Left lung (tissue), 10 donors: ENCODE results near the gene GSDMA. TPM values are rescaled to one million over a fixed set of nuclear protein-coding genes. Genes with fewer than 3 reads are reported as not detected.
A peak's percentile ranks its signal among the peaks of the same experiment; 100 is the strongest.
"Not testable (repeated sequence)": the region's sequence is repeated elsewhere in the genome, so short reads cannot be mapped to it uniquely, and the experiment has no call there.

ENCODE experiments used
- ATAC-seq: fragments of 200-7000 bp; cut with Tn5 transposase; one replicate; pipeline ENCODE4 v1.9.1; 2020; ENCODE audit warnings: moderate library complexity
- DNase-seq, 4 donors: peaks; one replicate each; pipeline ENCODE4 v3.0.0-alpha.2; 2013 to 2020
- H3K27ac ChIP-seq, 2 donors: fragments of 200-600 bp; sonication (generic) in 1 of 2; one replicate each; pipeline versions ENCODE4 v1.5.0 to v1.8.0; 2020 to 2021
- H3K27me3 ChIP-seq, 2 donors: fragments of 200-600 bp; sonication (generic) in 1 of 2; one replicate each; pipeline versions ENCODE4 v1.5.0 to v1.8.0; 2020 to 2021
- H3K36me3 ChIP-seq, 2 donors: fragments of 200-600 bp; sonication (generic) in 1 of 2; one replicate each; pipeline versions ENCODE4 v1.5.0 to v1.8.0; 2020 to 2021
- H3K4me1 ChIP-seq, 2 donors: fragments of 200-600 bp; one replicate each; pipeline ENCODE4 v1.8.0; 2021
- H3K4me3 ChIP-seq, 2 donors: fragments of 200-600 bp; sonication (generic) in 1 of 2; one replicate each; pipeline versions ENCODE4 v1.5.0 to v1.8.0; 2020 to 2021; ENCODE audit warnings: mild to moderate bottlenecking in 1 of 2
- H3K9me3 ChIP-seq, 2 donors: fragments of 200-600 bp; sonication (generic) in 1 of 2; one replicate each; pipeline versions ENCODE4 v1.5.0 to v1.8.0; 2020 to 2021
- CTCF ChIP-seq, 2 donors: fragments of 200-600 bp; sonication (generic) in 1 of 2; IDR thresholded peaks; one replicate each; pipeline versions ENCODE4 v1.5.0 to v1.8.0; 2021; ENCODE audit warnings: antibody characterized with exemption in 2 of 2
- intact Hi-C, 2 donors: fragments of 100-400 bp; cut with DNase I; formaldehyde crosslinking; loops; one replicate each; pipeline versions ENCODE4 v1.11.2 to v1.14.2; 2022
- polyA plus RNA-seq, 6 donors: library from polyadenylated mRNA; unstranded; fragments of 120-200 nt; gene quantifications; one replicate each; pipeline ENCODE4 v1.2.1, GENCODE V29; 2013; ENCODE audit not compliant: insufficient read length in 6 of 6
- total RNA-seq, 2 donors: library from RNA; stranded (reverse); fragmentation: NEBNext Ultra II Directional; extraction: Animal tissue kit (Norgen Biotek cat#: 25700); gene quantifications; one replicate each; pipeline ENCODE4 v1.2.1, GENCODE V29; 2021
- donor health status: DM: no; HTN: yes; CAD: no.
- donor health status: DM: no; HTN: no; CAD: no.

Gene GSDMA
- total and polyA plus RNA-seq, 8 donors, result 0.57 to 1.3 (median 0.87) TPM; not detected in 1

- no peak overlapping the region for H3K4me3 ChIP-seq
- ATAC-seq, result no peak
- H3K9me3 ChIP-seq, result no peaks in the 10 kb centered on the region
- H3K27ac ChIP-seq, result no peak overlapping the region
- no peaks in the 10 kb centered on the region for H3K27me3 ChIP-seq
- intact Hi-C loops, result no loop called here
- H3K4me1 ChIP-seq, result no peaks in the 10 kb centered on the region
- no peaks in the 10 kb centered on the region for H3K36me3 ChIP-seq
- no peak for TF ChIP-seq CTCF (IDR thresholded peaks at IDR 0.05)
- peak in 1 of 4 donors; percentile 31 for DNase-seq
These were observed 41.3 kb downstream of the GSDMA start for GRCh38 chr17:40004072-40004471.

- Histone ChIP-seq H3K36me3 (no peaks in the 10 kb centered on the region), H3K27ac (no peak overlapping the region), H3K4me3 (no peak overlapping the region), H3K9me3 (no peaks in the 10 kb centered on the region), H3K27me3 (no peaks in the 10 kb centered on the region), H3K4me1 (no peaks in the 10 kb centered on the region)
- ATAC-seq (no peak), DNase-seq (no peak)
- intact Hi-C loops, result no loop called here
- TF ChIP-seq CTCF (IDR thresholded peaks at IDR 0.05), result no peak
These were observed 41.9 kb downstream of the GSDMA start for GRCh38 chr17:40004712-40005111.

- Histone ChIP-seq H3K4me1 (no peaks in the 10 kb centered on the region), H3K36me3 (no peaks in the 10 kb centered on the region), H3K27ac (no peak overlapping the region), H3K27me3 (no peaks in the 10 kb centered on the region), H3K9me3 (no peaks in the 10 kb centered on the region), H3K4me3 (no peak overlapping the region)
- intact Hi-C loops, result no loop called here
- no peak for DNase-seq
- no peak for TF ChIP-seq CTCF (IDR thresholded peaks at IDR 0.05)
- ATAC-seq, result no peak
These were observed 42.7 kb downstream of the GSDMA start for GRCh38 chr17:40005520-40005919.

- H3K27me3 ChIP-seq, ATAC-seq, H3K4me3 ChIP-seq, H3K27ac ChIP-seq, H3K9me3 ChIP-seq, H3K36me3 ChIP-seq, intact Hi-C loops: not testable (repeated sequence)
- DNase-seq, result peak in 1 of 4 donors; percentile 74
- H3K4me1 ChIP-seq, result peaks cover 20 to 27% of the 10 kb centered on the region in 2 donors
These were observed 48.2 kb downstream of the GSDMA start for GRCh38 chr17:40010946-40011500.

- ATAC-seq, H3K27ac ChIP-seq, H3K36me3 ChIP-seq, H3K9me3 ChIP-seq, H3K4me3 ChIP-seq, intact Hi-C loops, H3K27me3 ChIP-seq: not testable (repeated sequence)
- peaks cover 20 to 38% of the 10 kb centered on the region in 2 donors for H3K4me1 ChIP-seq
- DNase-seq, result peak in 1 of 4 donors; percentile 24
These were observed 49.3 kb downstream of the GSDMA start for GRCh38 chr17:40012017-40012647.

- intact Hi-C loops, result no loop called here
- Histone ChIP-seq H3K4me3 (no peak overlapping the region), H3K27me3 (no peaks in the 10 kb centered on the region), H3K36me3 (peaks cover 0 to 7% of the 10 kb centered on the region in 2 donors), H3K27ac (peak overlapping the region in 1 of 2 donors; percentile 35), H3K9me3 (no peaks in the 10 kb centered on the region), H3K4me1 (peaks cover 24 to 61% of the 10 kb centered on the region in 2 donors)
- TF ChIP-seq CTCF (IDR thresholded peaks at IDR 0.05), result no peak
- ATAC-seq, result peak; percentile 4
- DNase-seq, result peak in 1 of 4 donors; percentile 11
These were observed 51.7 kb downstream of the GSDMA start for GRCh38 chr17:40014375-40014980.
